8988T (cell line): ENCODE results near the gene MEX3A.

ENCODE experiments used
- DNase-seq: peaks from one replicate; pipeline ENCODE4 v3.0.0; 2011

MEX3A gene

DNA sequence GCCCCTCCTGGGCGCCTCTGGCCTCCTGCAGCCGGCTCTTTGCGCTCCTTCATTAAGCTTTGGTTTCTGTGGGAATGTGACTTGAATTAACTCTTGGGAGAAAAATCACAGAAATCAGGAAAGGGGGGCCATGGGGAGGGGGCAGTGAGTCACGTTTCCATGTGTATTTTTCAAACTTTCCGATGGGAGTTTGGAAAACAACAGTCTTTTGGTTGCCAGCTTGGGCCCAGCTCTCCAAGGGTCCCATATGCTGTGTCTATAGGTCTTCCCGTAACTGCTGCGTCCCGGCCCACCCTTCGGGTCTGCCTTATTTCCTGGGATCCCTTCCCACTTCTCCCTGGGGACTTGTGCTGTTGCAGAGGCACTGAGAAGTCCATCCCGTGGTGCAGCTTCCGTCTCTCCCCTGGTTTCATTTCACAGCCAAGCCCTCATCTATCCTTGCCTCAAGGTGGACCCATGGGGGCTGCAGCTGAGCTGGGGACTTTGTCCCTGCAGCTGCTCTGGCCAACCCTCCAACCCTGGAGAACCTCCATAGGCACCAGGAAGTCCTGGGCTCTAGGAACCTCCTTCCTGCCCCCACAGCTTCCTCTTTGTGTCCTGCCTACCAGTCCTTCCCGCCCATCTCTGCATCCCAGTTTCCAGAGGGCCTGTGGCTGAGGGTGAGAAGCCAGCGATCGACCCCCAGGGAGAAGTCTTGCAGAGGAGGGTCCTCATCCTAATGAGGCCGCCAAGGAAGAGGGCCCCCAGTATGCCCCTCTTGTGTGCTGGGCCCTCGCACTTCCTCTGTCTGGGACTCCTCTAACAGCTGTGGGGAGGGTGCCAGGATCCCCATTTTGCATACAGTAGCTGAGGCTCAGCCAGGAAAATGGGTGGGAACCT is 20.6 kb upstream of the MEX3A start:
- DNase-seq = no peak

DNA sequence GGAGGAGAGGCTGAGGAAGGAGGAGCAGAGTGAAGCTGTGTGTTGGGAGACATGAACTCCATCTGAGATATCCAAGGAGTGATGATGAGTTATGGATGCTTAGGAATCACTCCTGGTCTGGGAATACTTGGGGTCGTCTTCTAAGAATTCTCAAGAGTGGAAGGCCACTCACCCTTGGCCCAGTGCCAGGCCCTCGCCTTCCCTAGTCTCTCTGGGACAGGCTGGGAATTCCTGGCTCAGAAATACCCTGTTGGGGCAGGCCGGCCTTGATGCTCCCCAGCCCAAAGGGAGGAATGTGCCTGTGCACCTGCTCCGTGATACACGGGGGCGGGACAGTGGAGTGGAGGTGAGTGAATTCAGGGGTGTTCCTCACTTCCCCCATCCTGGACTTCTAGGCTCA is 19.6 kb upstream of the MEX3A start:
- no peak for DNase-seq

DNA sequence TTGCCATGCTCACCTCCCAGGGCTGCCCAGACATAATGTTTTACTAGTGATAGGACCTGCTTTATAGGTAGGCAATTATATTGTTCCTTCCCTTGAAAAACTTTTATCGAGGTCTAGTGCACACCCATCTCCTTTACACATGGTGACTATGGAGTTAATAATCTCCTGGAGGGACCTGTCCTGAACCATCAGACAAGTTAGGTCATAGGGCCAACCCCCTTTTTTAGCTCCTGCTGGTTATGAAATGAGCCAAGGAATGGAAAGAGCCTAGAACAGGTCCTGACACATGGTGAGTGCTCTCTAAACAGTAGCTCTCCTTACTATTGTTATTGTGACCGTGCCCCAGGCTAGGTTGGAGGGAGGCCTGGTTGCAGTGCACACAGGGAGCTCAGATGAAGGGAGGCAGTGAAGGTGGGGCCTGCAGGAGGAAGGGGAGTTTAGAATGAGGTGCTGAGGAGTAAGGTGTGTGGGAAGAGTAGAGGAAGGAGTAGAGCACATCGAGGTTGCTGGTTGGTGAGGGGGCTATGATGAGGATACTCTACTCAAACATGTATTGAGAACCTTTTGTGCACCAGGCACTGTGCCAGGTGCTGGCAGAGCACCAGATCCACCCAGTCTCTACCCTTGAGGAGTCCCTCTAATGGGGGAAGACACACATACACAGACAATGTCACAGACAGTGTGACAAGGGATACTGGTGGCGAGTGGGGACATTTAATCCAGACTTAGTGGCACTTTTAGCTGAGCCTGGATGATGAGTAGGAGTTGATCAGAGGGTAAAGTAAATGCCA is 18.1 kb upstream of the MEX3A start:
- no peak for DNase-seq

DNA sequence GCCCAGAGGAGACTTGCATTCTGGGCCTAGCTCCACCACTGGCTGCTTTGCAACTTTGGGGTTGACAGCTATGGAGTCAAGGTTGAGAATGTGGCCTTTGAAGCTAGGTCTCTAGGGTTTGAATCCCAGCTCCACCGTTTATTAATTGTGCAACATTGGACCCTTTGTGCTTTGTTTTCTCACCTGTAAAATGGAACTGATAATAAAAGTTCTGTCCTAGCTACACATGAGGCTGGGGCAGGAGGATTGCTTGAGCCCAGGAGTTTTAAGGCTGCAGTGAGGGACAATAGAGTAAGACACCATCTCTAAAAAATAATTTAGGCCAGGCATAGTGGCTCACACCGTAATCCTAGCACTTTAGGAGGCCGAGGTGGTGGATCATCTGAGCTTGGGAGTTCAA is 17.0 kb upstream of the MEX3A start:
- no peak for DNase-seq

DNA sequence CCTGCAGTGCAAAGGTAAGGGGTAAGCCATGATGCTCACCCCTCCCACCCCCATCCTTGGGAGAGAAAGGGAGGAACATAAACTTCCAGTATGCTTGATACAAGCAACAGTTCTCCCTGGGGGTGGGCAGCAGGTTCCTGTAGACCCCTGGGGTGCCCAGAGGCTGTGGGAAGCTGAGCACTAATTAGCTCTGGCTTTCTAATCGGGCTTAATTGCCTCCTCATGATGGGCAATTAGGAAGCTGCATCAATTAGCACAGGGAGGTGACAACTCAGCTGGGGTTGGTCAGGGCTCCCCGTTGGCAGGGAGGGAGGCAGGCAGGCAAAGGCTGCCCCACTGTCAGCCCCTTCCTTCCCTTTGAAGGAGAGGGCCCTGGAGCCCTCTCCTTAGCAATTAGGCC is 16.5 kb upstream of the MEX3A start:
- DNase-seq = no peak

DNA sequence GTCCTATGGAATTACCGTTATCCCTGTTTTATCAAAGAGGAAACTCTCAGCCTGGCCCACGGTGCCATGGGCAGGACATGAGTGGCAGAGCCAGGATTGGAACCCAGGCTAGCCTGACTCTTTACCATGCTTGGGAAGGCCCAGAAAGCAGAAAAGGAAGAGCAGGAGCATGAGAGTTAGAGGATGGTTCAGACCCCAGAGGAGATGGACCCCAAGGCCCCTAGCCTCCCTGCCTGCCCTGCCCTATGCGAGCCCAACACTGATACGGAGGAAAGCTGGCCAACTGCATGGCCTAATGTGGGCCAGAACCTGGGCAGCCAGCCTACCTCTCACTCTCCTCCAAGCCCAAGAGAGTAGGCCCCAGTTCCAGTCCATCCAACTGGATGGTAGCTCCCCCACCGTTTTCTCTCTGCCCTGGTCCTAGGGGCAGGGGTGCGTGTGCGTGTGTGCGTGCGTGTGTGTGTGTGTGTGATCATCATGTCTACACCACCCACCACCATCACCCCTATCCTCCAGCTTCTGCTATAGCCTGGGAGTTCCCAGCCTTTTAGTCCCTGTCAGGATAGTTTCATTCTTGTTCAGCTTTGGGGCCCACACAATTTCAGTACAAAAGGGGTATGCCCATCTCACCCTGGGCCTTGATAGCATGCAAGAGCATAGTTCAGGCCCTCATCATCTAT is 15.4 kb upstream of the MEX3A start:
- no peak for DNase-seq

DNA sequence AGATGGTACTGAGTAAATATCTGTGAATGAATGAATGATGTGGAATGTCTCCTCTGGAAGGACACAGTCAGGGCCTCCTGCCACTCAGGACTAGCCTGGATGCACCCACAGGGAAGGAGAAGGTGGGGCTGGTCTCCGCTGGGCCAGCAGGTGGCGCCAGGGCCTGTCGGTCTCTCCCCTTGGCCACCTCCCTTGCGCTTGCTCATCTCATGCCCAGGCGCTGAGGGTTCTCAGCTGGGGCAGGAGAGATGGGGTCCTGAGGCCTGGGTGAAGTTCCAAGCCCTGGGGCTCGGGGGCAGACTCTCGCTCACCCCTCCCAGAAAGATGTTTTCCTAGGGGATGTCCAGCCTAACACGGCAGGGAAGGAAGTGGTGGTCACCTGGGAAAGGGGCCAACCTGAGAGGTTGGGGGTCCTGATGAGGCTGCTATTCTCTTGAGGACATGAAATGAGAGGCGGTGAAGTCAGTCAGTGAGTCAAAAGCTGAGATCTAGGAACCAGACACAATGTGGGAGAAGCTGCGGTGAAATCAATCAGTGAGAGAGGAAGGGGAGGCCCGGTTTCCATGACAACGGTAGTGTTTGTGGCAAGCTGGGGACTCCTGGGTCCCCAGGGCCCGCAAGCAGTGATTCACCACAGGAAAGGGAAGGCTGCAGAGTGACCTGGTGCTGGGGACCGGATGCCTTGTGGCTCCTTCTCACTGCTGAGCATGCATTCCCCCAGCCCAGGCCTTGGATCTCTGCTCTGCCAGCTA is 14.6 kb upstream of the MEX3A start:
- peak; percentile 93 for DNase-seq

DNA sequence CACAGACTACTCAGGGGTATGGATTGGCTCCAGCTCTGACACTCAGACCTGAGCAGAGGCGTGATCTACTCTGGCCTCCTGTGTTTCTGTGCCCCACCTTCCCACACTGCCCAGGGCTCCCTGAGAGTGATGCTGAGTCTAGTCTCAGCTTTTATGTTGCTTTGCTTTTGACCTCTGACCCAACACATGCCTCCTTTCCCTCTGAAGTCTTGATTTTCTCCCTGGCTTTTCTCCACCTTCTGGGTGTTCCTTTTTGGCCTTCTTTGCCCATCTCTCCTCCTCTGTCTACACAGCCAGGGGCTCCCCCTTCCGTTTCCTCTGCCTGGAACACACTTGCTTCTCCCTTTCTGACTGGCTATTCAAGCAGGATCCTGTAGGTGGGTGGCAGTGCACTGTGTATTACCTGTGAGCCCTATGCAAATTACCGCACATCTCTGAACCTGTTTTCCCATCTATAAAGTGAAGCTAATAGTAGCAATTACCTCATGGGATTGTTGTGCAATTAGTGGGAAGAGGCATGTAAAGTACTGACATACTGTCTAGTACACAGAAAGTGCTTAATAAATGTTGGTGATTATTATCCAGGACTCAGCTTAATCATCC is 13.7 kb upstream of the MEX3A start:
- DNase-seq = no peak

DNA sequence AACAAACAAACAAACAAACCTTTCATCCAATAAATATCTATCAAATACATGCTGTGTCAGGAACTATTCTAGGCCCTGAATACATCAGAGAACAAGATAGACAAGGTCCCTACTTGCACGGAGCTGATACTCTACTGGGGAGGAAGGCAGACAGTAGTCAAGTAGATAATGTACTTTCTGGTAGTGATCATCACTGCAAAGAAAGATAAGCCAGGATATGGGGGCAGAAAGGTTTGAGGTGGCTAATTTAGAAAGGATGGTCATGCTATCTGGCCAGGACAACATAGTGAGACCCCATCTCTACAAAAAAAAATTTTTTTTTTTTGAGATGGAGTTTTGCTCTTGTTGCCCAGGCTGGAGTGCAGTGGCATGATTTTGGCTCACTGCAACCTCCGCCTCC is 9.3 kb upstream of the MEX3A start:
- DNase-seq = no peak

DNA sequence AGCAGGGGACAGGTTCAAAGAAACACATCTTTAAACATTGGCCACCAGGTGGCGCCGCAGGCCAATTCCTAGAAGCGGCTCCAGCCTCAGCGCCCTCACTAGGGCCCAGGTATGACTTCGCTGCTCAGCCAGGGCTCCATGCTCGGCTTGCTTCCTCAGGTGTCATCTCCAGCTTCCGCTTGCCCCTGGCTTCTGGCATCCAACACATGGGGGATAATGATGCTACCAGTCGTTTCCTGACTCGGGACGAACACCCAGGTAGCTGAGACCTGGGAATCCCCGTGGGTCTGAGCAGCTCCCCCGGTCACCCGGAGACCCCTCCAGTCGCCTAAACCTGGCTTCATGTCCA is 8.5 kb upstream of the MEX3A start:
- DNase-seq = peak; percentile 73

DNA sequence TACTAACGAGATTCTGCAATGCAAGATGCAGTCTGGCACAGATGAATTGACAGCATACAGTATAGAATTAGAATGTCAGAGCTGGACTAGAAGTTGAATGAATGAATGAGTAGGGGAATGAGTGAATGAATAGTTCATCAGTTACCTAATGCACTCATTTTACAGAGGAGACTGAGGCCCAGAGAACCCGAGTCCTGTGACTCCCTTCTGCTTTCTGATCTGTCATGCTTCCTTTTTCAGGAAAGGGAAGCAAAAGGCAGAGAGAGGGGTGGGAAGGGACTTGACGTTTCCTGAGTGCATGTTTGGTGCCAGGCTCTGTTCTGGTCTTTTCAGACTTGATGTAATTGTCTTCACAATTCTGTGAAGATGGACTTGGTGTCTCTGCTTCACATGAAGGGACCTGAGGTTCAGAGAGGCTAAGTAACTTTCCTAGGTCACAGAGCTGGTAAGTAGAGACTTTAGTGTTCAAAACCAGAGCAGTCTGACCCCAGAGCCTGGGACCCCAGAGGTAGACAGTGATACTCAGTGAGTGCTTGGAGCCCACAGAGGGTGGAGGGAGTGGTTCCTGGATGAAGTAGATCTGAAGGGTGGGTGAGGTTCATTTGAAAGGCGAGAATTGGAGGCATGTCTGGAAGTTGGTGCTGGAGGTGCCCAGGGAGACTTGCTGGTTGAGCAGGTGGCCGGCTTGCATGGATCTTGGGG is 8.0 kb upstream of the MEX3A start:
- no peak for DNase-seq

DNA sequence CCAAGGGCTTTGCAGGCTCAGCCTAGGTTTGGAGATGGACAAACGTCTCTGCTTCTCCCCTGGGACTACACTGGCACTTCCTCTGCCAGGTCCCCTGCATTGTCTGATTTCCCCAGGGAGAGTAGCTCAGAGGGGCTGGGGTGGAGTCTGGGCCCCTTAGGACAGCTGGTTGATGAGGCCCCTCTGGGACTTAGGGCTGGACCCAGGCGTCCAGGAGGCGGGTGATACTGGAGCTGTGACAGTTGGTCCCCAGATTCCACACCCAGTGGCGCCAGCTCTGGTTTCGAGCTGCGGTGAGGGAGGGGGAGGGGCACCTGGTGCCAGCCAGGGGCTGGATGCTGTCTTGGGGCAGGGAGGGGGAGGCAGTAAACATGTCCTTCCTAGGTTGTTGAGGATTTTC is 7.4 kb upstream of the MEX3A start:
- DNase-seq = no peak

DNA sequence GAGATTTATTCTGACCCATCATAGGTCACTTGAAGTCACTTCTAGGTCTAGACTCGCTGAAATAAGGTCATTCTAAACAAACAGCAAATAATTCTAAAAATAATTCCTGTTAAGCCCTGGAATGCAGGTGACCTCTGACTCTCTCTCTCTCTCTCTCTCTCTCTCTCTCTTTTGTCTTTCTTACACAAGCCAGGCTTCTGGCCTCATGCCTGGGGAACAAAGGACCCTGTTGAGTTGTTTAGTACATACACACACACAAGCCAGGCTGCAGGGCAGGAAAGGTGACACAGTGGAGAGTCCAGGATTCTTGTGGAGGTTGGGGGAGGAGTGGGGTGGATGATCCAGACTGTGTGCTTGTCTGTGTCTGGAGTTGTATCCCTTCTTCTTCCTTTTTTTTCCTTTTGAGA is 4.0 kb upstream of the MEX3A start:
- DNase-seq = no peak

DNA sequence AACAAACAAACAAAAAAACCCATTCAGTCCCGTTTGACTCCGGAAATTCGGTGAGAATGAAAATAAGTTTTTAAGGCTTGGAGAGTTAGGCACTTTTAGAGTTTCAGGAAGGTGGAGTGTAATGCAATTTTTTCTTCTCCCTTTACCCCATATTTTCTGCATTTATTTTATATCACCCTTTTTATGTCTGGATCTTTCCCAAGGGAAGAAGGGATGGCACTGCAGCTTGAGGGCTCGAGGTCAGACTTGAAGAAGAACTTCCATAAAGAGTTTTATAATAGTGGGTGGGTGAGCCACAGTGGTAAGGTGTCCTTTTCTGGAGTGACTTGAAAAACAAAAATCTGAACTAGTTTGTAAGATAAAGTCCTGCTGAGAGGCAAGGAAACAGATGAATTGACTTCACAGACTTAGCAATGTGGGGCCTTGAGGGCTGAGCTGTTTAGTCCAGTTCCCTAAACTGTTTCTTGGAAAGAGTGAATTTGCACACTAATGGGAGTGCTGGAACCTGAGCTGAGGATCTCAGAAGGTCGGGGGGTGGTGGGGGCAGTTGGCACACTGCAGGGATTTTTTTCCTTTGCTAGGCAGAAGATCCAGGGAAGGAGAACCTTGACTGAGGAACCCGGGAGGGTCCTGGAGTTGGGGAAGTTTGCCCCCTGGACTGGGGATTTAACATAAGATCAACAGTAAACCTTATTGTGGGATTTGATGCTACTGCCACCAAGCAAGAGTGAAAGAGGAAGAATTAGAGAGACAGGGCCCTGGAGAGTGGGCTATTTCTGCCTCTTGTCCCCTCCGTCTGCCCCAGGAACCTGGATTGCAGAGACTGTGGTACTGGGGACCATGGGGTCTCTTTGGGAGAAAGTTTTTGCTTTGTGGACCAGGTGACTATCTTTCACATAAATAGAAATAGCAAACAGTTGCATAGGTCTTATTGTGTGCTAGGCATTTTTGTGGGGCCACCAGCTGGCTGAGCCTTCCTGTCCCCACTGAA is 1.8 kb upstream of the MEX3A start:
- no peak for DNase-seq

DNA sequence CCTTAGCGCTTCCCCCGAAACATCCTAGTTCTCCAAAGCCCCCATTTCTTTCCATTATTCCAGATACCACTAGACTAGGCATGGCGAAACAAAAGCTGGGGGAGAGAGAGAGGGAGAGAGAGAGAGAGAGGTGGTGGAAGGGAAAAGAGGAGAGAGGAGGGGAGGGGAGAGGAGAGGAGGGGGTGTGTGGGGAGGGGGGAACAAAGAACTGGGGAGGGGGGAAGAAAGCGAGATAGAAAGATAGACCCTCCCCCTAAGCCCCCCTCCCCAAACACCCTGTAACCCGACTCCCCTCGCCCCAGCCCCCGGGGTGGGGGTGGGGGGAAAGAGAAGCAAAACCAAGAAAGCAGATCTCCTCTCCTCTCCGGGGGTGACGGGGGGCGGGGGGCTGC is 352 bp downstream of the MEX3A start:
- DNase-seq = no peak

DNA sequence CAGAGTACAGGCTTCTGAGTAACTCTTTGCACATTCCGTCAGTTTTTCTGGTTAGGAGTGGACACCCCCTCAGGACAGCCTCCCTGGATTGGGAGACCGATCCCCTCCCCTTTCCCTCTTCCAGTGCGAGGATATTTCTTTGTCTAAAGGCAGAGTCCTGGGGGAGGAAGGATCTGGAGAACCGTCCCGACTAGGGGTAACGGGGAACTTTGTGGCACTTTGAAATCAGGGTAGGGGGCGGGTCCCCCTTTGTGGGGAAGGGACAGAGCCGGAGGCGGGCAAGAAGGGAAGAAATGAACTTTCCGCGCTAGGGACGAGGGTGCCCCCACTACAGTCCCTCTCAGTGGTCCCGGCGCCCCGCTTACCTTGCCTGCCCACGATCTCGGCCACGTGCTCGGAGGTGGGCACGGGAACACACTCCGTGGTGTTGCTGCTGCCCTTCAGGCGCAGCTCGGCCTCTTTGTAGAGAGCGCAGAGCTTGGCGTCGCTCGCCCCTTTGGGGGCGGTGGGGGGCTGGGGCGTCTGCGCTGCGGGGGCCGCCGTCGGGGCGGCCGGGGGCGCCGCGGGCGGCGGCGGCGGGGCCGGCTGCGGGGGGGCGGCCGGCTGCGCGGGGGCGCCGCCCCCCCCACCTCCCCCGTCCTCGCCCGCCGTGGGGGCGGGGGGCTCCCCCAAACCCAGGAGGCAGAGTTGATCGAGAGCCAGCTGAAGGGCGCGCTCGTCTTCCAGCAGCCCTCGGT is 917 bp downstream of the MEX3A start:
- no peak for DNase-seq

DNA sequence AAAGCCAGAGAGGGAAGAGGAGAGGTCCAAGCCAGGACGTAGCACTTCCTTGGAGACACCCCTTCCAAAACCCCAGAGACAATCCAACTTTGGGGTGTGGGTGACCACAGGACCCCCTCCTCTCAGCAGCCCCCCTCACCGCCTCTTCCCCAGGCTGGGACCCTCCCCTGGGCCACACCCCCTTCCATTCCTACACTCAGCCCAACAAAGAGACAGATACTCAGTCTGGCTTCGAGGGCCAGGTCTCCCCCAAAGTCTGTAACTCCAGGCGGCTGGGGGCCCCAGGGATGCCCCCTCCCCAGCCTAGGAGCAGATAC is 1.4 kb downstream of the MEX3A start:
- no peak for DNase-seq

DNA sequence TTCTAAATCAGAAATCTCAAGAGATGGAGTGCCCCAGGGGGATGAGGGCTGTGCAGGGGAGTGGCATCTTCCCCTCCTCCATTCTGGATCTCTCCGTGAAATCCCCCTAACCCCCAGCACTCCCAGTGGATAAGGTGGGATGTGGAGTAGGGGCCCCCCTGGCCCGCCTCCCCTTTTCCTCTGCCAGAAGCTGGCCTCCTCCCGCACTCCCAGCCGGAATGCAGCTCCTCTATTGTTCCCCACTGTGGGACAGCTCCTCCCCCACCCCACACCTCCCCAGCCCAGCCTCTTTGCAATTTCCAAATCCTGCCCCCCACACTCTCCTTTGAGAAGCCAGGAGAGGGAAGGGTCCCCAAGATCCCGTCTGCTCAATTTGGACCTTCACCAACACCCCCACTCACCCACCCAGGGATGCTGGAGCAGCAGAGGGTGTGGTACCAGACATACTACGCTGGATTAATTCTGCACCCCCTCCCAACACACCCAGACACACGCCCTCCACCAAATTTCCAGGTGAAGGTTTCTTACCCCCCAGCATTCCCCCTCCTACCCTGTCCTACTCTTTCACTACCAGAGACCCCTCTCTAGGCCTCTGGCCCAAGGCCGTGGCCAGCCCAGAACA is 1.9 kb downstream of the MEX3A start:
- no peak for DNase-seq

DNA sequence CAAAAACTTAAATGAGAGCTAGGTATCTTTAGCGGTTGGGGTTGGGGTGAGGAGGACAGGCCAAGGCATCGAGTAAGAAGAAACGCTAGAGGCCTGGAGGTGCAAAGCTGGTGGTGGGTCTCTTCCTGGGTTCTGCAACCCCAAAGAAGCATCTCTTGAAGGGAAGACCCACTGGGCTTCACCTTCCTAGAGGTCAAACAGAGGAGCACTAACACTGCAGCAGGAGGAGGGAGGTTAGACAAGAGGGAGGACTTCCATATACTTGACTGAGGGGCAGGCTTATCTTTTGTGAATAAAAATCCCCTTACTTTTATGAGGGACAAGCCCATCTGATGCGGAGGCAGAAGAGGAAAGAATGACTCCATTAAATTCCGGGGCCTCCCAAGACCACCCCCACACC is 2.5 kb downstream of the MEX3A start:
- DNase-seq = no peak

DNA sequence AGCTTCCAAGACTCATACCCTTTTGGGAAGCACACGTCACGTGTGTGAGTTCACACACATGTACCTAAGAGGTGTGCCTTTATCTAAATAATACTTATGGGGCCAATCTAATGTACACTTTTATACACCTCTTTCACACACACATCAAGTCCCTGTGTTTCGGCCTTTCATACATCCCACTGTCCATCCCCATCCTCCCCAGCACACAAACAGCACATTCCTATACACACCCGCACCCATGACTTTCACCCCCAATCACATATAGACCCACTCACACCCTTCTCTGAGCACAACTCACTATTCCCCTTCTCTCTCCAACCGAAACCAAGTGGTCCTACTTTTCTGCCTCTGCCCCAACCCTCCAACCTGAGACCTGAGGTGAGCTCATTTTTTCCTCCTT is 3.5 kb downstream of the MEX3A start:
- no peak for DNase-seq
